H9 (cell line): ENCODE data around the gene LRMDA. TPM values are rescaled to one million over a fixed set of nuclear protein-coding genes. Genes with fewer than 3 reads are reported as not detected.

Source experiments
- DNase-seq: peaks from one replicate; pipeline ENCODE4 v3.0.0-alpha.2; 2017
- H2AFZ ChIP-seq: one replicate; pipeline ENCODE4 v1.6.1; 2013; ENCODE audit warnings: mild to moderate bottlenecking, low read length, control low read depth, moderate library complexity
- H2AK5ac ChIP-seq: 2 replicates; pipeline ENCODE4 v1.6.1; 2013; ENCODE audit warnings: low read length, control low read depth, mixed read lengths; ENCODE audit not compliant: insufficient read length
- H2BK120ac ChIP-seq: one replicate; pipeline ENCODE4 v1.6.1; 2013; ENCODE audit warnings: low read depth, mild to moderate bottlenecking, low read length, control low read depth, inconsistent platforms; ENCODE audit not compliant: poor library complexity, severe bottlenecking
- H2BK12ac ChIP-seq: 2 replicates; pipeline ENCODE4 v1.6.1; 2013; ENCODE audit warnings: low read length, control low read depth, mixed read lengths, low read depth; ENCODE audit not compliant: insufficient read length
- H2BK15ac ChIP-seq: 2 replicates; pipeline ENCODE4 v1.6.1; 2013; ENCODE audit warnings: low read depth, low read length, control low read depth
- H2BK20ac ChIP-seq: one replicate; pipeline ENCODE4 v1.6.1; 2013; ENCODE audit warnings: low read depth, mild to moderate bottlenecking, low read length, control low read depth, inconsistent platforms; ENCODE audit not compliant: poor library complexity, severe bottlenecking
- H2BK5ac ChIP-seq: 2 replicates; pipeline ENCODE4 v1.6.1; 2013; ENCODE audit warnings: low read length, control low read depth, mixed read lengths; ENCODE audit not compliant: insufficient read length
- H3K14ac ChIP-seq: 2 replicates; pipeline ENCODE4 v1.6.1; 2013; ENCODE audit warnings: low read length, control low read depth; ENCODE audit not compliant: insufficient read depth
- H3K18ac ChIP-seq: 2 replicates; pipeline ENCODE4 v1.6.1; 2013; ENCODE audit warnings: low read depth, mild to moderate bottlenecking, mixed read lengths, low read length, control low read depth; ENCODE audit not compliant: insufficient read length
- H3K23ac ChIP-seq: 2 replicates; pipeline ENCODE4 v1.6.1; 2013; ENCODE audit warnings: low read length, control low read depth, mixed read lengths, low read depth; ENCODE audit not compliant: insufficient read length
- H3K23me2 ChIP-seq: 2 replicates; pipeline ENCODE4 v1.6.1; 2013; ENCODE audit warnings: low read depth, mild to moderate bottlenecking, mixed read lengths, low read length, control low read depth; ENCODE audit not compliant: insufficient read length, poor library complexity, severe bottlenecking
- H3K27ac ChIP-seq: 2 replicates; pipeline ENCODE4 v1.5.1; 2013; ENCODE audit warnings: low read length, control low read depth, mixed read lengths, low read depth; ENCODE audit not compliant: insufficient read length
- H3K27me3 ChIP-seq: 2 replicates; pipeline ENCODE4 v1.6.1; 2013; ENCODE audit warnings: low read length, control low read depth, inconsistent platforms; ENCODE audit not compliant: insufficient read depth
- H3K4ac ChIP-seq: 2 replicates; pipeline ENCODE4 v1.6.1; 2013; ENCODE audit warnings: low read depth, mild to moderate bottlenecking, control low read depth, inconsistent platforms, low read length, moderate library complexity
- H3K4me1 ChIP-seq: 2 replicates; pipeline ENCODE4 v1.6.1; 2013; ENCODE audit warnings: low read length, control low read depth, inconsistent platforms; ENCODE audit not compliant: insufficient read depth
- H3K4me2 ChIP-seq: 2 replicates; pipeline ENCODE4 v1.6.1; 2013; ENCODE audit warnings: low read length, control low read depth, mixed read lengths; ENCODE audit not compliant: insufficient read length, insufficient read depth
- H3K56ac ChIP-seq: 2 replicates; pipeline ENCODE4 v1.6.1; 2013; ENCODE audit warnings: low read depth, mild to moderate bottlenecking, mixed read lengths, low read length, control low read depth; ENCODE audit not compliant: insufficient read length
- H3K79me1 ChIP-seq: 2 replicates; pipeline ENCODE4 v1.6.1; 2013; ENCODE audit warnings: low read depth, mild to moderate bottlenecking, moderate library complexity, low read length, control low read depth, inconsistent platforms; ENCODE audit not compliant: insufficient read depth, poor library complexity, severe bottlenecking
- H3K79me2 ChIP-seq: 2 replicates; pipeline ENCODE4 v1.6.1; 2013; ENCODE audit warnings: low read length, control low read depth, inconsistent platforms; ENCODE audit not compliant: insufficient read depth
- H3K9ac ChIP-seq: 2 replicates; pipeline ENCODE4 v1.6.1; 2013; ENCODE audit warnings: low read length, control low read depth, mixed read lengths; ENCODE audit not compliant: insufficient read length; ENCODE audit errors: extremely low read depth
- H3K9me3 ChIP-seq: one replicate; pipeline ENCODE4 v1.6.1; 2013; ENCODE audit warnings: low read depth, low read length, inconsistent platforms; ENCODE audit not compliant: control insufficient read depth
- H3T11ph ChIP-seq: one replicate; pipeline ENCODE4 v1.6.1; 2013; ENCODE audit warnings: mild to moderate bottlenecking, low read length, control low read depth, inconsistent platforms
- H4K20me1 ChIP-seq: one replicate; pipeline ENCODE4 v1.6.1; 2013; ENCODE audit not compliant: control insufficient read depth, insufficient read length, insufficient read depth
- H4K5ac ChIP-seq: 2 replicates; pipeline ENCODE4 v1.6.1; 2013; ENCODE audit warnings: low read depth, mild to moderate bottlenecking, mixed read lengths, low read length, control low read depth; ENCODE audit not compliant: insufficient read length
- H4K8ac ChIP-seq: replicated peaks from 2 replicates; pipeline ENCODE4 v1.6.1; 2013; ENCODE audit warnings: low read length, control low read depth, mixed read lengths, low read depth; ENCODE audit not compliant: insufficient read length
- H4K91ac ChIP-seq: 2 replicates; pipeline ENCODE4 v1.6.1; 2013; ENCODE audit warnings: low read depth, mild to moderate bottlenecking, moderate library complexity, mixed read lengths, low read length, control low read depth; ENCODE audit not compliant: insufficient read length
- H3K27ac Mint-ChIP-seq, 3 experiments: 2 replicates in 2 of 3; 3 replicates in 1 of 3; pipeline ENCODE4 v1.8.0; 2020 to 2021; ENCODE audit warnings: mixed read lengths in 3 of 3, mild to moderate bottlenecking in 1 of 3, moderate library complexity in 1 of 3
- H3K27me3 Mint-ChIP-seq: 2 replicates; pipeline ENCODE4 v1.8.0; 2021; ENCODE audit warnings: low read depth, mild to moderate bottlenecking, moderate library complexity, mixed read lengths
- H3K36me3 Mint-ChIP-seq, 3 experiments: 2 replicates in 2 of 3; 3 replicates in 1 of 3; pipeline ENCODE4 v1.8.0; 2020 to 2021; ENCODE audit warnings: low read depth in 3 of 3, mixed read lengths in 3 of 3; ENCODE audit not compliant: insufficient read depth in 1 of 3
- H3K4me1 Mint-ChIP-seq, 2 experiments: 2 replicates each; pipeline ENCODE4 v1.8.0; 2020; ENCODE audit warnings: mixed read lengths in 2 of 2
- H3K4me3 Mint-ChIP-seq, 2 experiments: 2 replicates in 1 of 2; 3 replicates in 1 of 2; pipeline ENCODE4 v1.8.0; 2020 to 2021; ENCODE audit warnings: mild to moderate bottlenecking in 2 of 2, mixed read lengths in 2 of 2, moderate library complexity in 1 of 2
- H3K9me3 Mint-ChIP-seq, 2 experiments: 2 replicates in 1 of 2; 3 replicates in 1 of 2; pipeline ENCODE4 v1.8.0; 2020; ENCODE audit warnings: mild to moderate bottlenecking in 2 of 2, mixed read lengths in 2 of 2, moderate library complexity in 1 of 2
- WGBS: extraction: QIAGEN DNeasy Blood & Tissue Kit; methylation state at CpG from one replicate; pipeline ENCODE4 v1.1.7; 2013; ENCODE audit warnings: missing lambda C conversion rate, low lambda C conversion rate, mixed read lengths; ENCODE audit not compliant: insufficient read length; ENCODE audit errors: extremely low coverage; 5-methylcytosine and 5-hydroxymethylcytosine counted together
- total RNA-seq: library from RNA; stranded (reverse); gene quantifications from 2 replicates; pipeline ENCODE4 v1.2.1, GENCODE V29; 2021
- TF ChIP-seq, protein P1 (sequence below): fragments of 200-600 bp; sonication (generic); conservative IDR thresholded peaks from 3 replicates; pipeline ENCODE4 v1.8.0; 2021; ENCODE audit warnings: antibody characterized with exemption, mild to moderate bottlenecking

Gene LRMDA
- total RNA-seq, 1 experiment from 2014 or later: 1.8 TPM

DNA sequence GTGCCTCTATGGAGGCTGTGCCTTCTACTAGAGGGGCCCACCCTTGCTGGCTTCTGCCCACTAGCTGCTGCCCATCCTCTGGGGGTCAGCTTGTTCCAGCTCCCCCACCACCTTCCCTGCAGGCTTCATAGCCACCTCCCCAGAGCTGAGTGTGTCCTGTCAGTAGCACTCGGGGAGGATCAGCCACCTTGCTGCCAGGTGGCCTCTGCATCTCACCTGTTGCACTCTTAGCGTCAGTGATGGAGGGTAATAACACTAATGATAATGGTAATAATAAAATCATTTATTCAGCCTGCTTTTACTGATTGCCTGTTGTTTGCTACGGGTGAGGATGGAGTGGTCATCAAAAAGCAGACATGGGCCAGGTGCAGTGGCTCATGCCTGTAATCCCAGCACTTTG is 377.6 kb downstream of the LRMDA start:
- Histone ChIP-seq H4K20me1 (no peaks in the 10 kb centered on the region), H2BK120ac (no peak overlapping the region), H2AK5ac (no peak overlapping the region), H3K23ac (no peak overlapping the region), H4K91ac (no peak overlapping the region), H3K79me2 (no peaks in the 10 kb centered on the region), H3K27ac (no peak overlapping the region), H4K5ac (no peak overlapping the region), H3K4me1 (no peaks in the 10 kb centered on the region), H2BK15ac (no peak overlapping the region), H2BK5ac (no peak overlapping the region), H3K4ac (no peak overlapping the region), H3K23me2 (no peaks in the 10 kb centered on the region), H3K9me3 (no peaks in the 10 kb centered on the region), H3K18ac (no peak overlapping the region), H2BK20ac (no peak overlapping the region), H3K14ac (no peak overlapping the region), H3T11ph (no peak overlapping the region), H3K56ac (no peak overlapping the region), H3K9ac (no peak overlapping the region), H3K27me3 (no peaks in the 10 kb centered on the region), H3K4me2 (no peak overlapping the region), H2AFZ (no peak overlapping the region), H4K8ac (no peak overlapping the region), H2BK12ac (no peak overlapping the region), H3K79me1 (no peaks in the 10 kb centered on the region)
- Mint-ChIP-seq H3K9me3 (peaks cover 0 to 2% of the 10 kb centered on the region in 2 experiments; a peak in 3 of 5 replicates), H3K36me3 (no peaks in the 10 kb centered on the region), H3K27ac (no peak overlapping the region), H3K27me3 (no peaks in the 10 kb centered on the region; the same call in none of the 2 replicates), H3K4me3 (no peak overlapping the region), H3K4me1 (peaks cover 9 to 14% of the 10 kb centered on the region in 2 experiments)
- no peak for DNase-seq
- WGBS: no CpG with 5 or more reads among the region's 3 CpGs
- TF ChIP-seq, protein P1, sequence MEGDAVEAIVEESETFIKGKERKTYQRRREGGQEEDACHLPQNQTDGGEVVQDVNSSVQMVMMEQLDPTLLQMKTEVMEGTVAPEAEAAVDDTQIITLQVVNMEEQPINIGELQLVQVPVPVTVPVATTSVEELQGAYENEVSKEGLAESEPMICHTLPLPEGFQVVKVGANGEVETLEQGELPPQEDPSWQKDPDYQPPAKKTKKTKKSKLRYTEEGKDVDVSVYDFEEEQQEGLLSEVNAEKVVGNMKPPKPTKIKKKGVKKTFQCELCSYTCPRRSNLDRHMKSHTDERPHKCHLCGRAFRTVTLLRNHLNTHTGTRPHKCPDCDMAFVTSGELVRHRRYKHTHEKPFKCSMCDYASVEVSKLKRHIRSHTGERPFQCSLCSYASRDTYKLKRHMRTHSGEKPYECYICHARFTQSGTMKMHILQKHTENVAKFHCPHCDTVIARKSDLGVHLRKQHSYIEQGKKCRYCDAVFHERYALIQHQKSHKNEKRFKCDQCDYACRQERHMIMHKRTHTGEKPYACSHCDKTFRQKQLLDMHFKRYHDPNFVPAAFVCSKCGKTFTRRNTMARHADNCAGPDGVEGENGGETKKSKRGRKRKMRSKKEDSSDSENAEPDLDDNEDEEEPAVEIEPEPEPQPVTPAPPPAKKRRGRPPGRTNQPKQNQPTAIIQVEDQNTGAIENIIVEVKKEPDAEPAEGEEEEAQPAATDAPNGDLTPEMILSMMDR: no peak
